Measurements from ENCODE around the gene PLD6. TPM values are rescaled to one million over a fixed set of nuclear protein-coding genes. Genes with fewer than 3 reads are reported as not detected.
"Not testable (repeated sequence)": the region's sequence is repeated elsewhere in the genome, so short reads cannot be mapped to it uniquely, and the experiment has no call there.

Gene PLD6
- total RNA-seq, 4 donors from 2014 or later, result 1.6 to 3.5 TPM; not detected in 2

GRCh38 chr17:17189559-17189958, 16.6 kb downstream of the PLD6 start:
- no peak for TF ChIP-seq POLR2A (IDR thresholded peaks at IDR 0.05)
- TF ChIP-seq CTCF (IDR thresholded peaks at IDR 0.05), result no peak
- no peak overlapping the region for H3K4me3 ChIP-seq
- H3K27ac ChIP-seq, result peak overlapping the region in 1 of 4 donors; percentile 17
- no peaks in the 10 kb centered on the region for H3K4me1 ChIP-seq
- DNase-seq, result no peak
- H3K9me3 ChIP-seq, result no peaks in the 10 kb centered on the region
- H3K36me3 ChIP-seq, result peaks cover 0 to 25% (median 0%) of the 10 kb centered on the region in 3 donors
- H3K27me3 ChIP-seq, result no peaks in the 10 kb centered on the region

GRCh38 chr17:17188586-17188985, 17.5 kb downstream of the PLD6 start:
- H3K36me3 ChIP-seq, result peaks cover 0 to 34% (median 0%) of the 10 kb centered on the region in 3 donors
- TF ChIP-seq CTCF (IDR thresholded peaks at IDR 0.05) (no peak), POLR2A (IDR thresholded peaks at IDR 0.05) (no peak)
- no peaks in the 10 kb centered on the region for H3K27me3 ChIP-seq
- no peak for DNase-seq
- H3K4me3 ChIP-seq, result no peak overlapping the region
- no peak overlapping the region for H3K27ac ChIP-seq
- no peaks in the 10 kb centered on the region for H3K4me1 ChIP-seq
- H3K9me3 ChIP-seq, result no peaks in the 10 kb centered on the region

GRCh38 chr17:17186551-17187505, 19.3 kb downstream of the PLD6 start:
- Histone ChIP-seq H3K27ac (no peak overlapping the region), H3K4me3 (no peak overlapping the region), H3K27me3 (no peaks in the 10 kb centered on the region), H3K4me1 (peaks cover 0 to 8% (median 3%) of the 10 kb centered on the region in 4 donors), H3K9me3 (no peaks in the 10 kb centered on the region), H3K36me3 (peaks cover 0 to 49% (median 0%) of the 10 kb centered on the region in 3 donors)
- TF ChIP-seq CTCF (IDR thresholded peaks at IDR 0.05) (no peak), POLR2A (IDR thresholded peaks at IDR 0.05) (no peak)
- no peak for DNase-seq

- Histone ChIP-seq H3K4me3 (no peak overlapping the region), H3K9me3 (no peaks in the 10 kb centered on the region), H3K4me1 (peaks cover 0 to 13% (median 4%) of the 10 kb centered on the region in 4 donors), H3K36me3 (peaks cover 0 to 55% (median 0%) of the 10 kb centered on the region in 3 donors), H3K27me3 (no peaks in the 10 kb centered on the region), H3K27ac (no peak overlapping the region)
- no peak for TF ChIP-seq POLR2A (IDR thresholded peaks at IDR 0.05)
- TF ChIP-seq CTCF (IDR thresholded peaks at IDR 0.05), result no peak
- DNase-seq, result no peak
Observed at GRCh38 chr17:17186051-17186450, 20.1 kb downstream of the PLD6 start.

- H3K27ac ChIP-seq, H3K27me3 ChIP-seq, H3K4me3 ChIP-seq, H3K9me3 ChIP-seq: not testable (repeated sequence)
- Histone ChIP-seq H3K4me1 (peaks cover 0 to 13% (median 4%) of the 10 kb centered on the region in 4 donors), H3K36me3 (peaks cover 0 to 64% (median 0%) of the 10 kb centered on the region in 3 donors)
- DNase-seq, result peak in 1 of 3 donors; percentile 65
Observed at GRCh38 chr17:17184985-17185757, 21.0 kb downstream of the PLD6 start.

Measured in Peyer's patch (tissue), 4 donors.